ENCODE measurements around the gene C6orf89.
"Not testable (repeated sequence)": the region's sequence is repeated elsewhere in the genome, so short reads cannot be mapped to it uniquely, and the experiment has no call there.

The C6orf89 gene

GRCh38 chr6:36873612-36874442, 11.9 kb upstream of the C6orf89 start:
- H3K27ac ChIP-seq (ENCODE audit: low read depth, low read length): peak overlapping the region; percentile 92
- no peaks in the 10 kb centered on the region for H3K36me3 ChIP-seq (ENCODE audit: insufficient read depth, low read length)
- peaks cover 17% of the 10 kb centered on the region for H3K4me1 ChIP-seq (ENCODE audit: insufficient read depth, low read length)
- H3K9me3 ChIP-seq (ENCODE audit: low read length): no peaks in the 10 kb centered on the region
- no peaks in the 10 kb centered on the region for H3K27me3 ChIP-seq (ENCODE audit: control insufficient read depth in 1 of 2, insufficient read depth in 2 of 2, low read length in 2 of 2)
- H3K4me3 ChIP-seq (ENCODE audit: low read depth in 1 of 2, low read length in 2 of 2): peak overlapping the region; percentile 67 to 100
- H3K9ac ChIP-seq (ENCODE audit: low read length): peak overlapping the region; percentile 42

GRCh38 chr6:36874443-36875249, 11.1 kb upstream of the C6orf89 start, which contains the start of gene PPIL1:
Gene PPIL1, minus strand, starts transcription at chr6:36874803. Its CDS starts 31 bp downstream, at chr6:36874772.
- peaks cover 17% of the 10 kb centered on the region for H3K4me1 ChIP-seq (ENCODE audit: insufficient read depth, low read length)
- no peaks in the 10 kb centered on the region for H3K9me3 ChIP-seq (ENCODE audit: low read length)
- H3K9ac ChIP-seq (ENCODE audit: low read length): peak within 1 kb of the TSS; percentile 42
- peak within 1 kb of the TSS; percentile 92 for H3K27ac ChIP-seq (ENCODE audit: low read depth, low read length)
- no peaks in the 10 kb centered on the region for H3K36me3 ChIP-seq (ENCODE audit: insufficient read depth, low read length)
- H3K4me3 ChIP-seq (ENCODE audit: low read depth in 1 of 2, low read length in 2 of 2): peak within 1 kb of the TSS; percentile 67 to 100
- no peaks in the 10 kb centered on the region for H3K27me3 ChIP-seq (ENCODE audit: control insufficient read depth in 1 of 2, insufficient read depth in 2 of 2, low read length in 2 of 2)

- Histone ChIP-seq H3K36me3 (ENCODE audit: insufficient read depth, low read length) (no peaks in the 10 kb centered on the region), H3K9me3 (ENCODE audit: low read length) (no peaks in the 10 kb centered on the region), H3K4me3 (ENCODE audit: low read depth in 1 of 2, low read length in 2 of 2) (peak overlapping the region; percentile 67 to 100), H3K4me1 (ENCODE audit: insufficient read depth, low read length) (peaks cover 17% of the 10 kb centered on the region), H3K27me3 (ENCODE audit: control insufficient read depth in 1 of 2, insufficient read depth in 2 of 2, low read length in 2 of 2) (no peaks in the 10 kb centered on the region), H3K9ac (ENCODE audit: low read length) (peak overlapping the region; percentile 42), H3K27ac (ENCODE audit: low read depth, low read length) (peak overlapping the region; percentile 92)
These were observed 10.5 kb upstream of the C6orf89 start for GRCh38 chr6:36875250-36875633.

GRCh38 chr6:36884610-36885009, 1.1 kb upstream of the C6orf89 start:
- H3K4me3 ChIP-seq (ENCODE audit: low read depth in 1 of 2, low read length in 2 of 2): no peak overlapping the region
- no peaks in the 10 kb centered on the region for H3K9me3 ChIP-seq (ENCODE audit: low read length)
- H3K36me3 ChIP-seq (ENCODE audit: insufficient read depth, low read length): no peaks in the 10 kb centered on the region
- H3K27ac ChIP-seq (ENCODE audit: low read depth, low read length): no peak overlapping the region
- H3K9ac ChIP-seq (ENCODE audit: low read length): no peak overlapping the region
- no peaks in the 10 kb centered on the region for H3K27me3 ChIP-seq (ENCODE audit: control insufficient read depth in 1 of 2, insufficient read depth in 2 of 2, low read length in 2 of 2)
- peaks cover 17% of the 10 kb centered on the region for H3K4me1 ChIP-seq (ENCODE audit: insufficient read depth, low read length)

GRCh38 chr6:36886950-36887618, 1.3 kb downstream of the C6orf89 start:
- Histone ChIP-seq H3K9ac (ENCODE audit: low read length) (no peak overlapping the region), H3K4me3 (ENCODE audit: low read depth in 1 of 2, low read length in 2 of 2) (peak overlapping the region in 1 of 2 donors; percentile 88), H3K27ac (ENCODE audit: low read depth, low read length) (peak overlapping the region; percentile 39), H3K36me3 (ENCODE audit: insufficient read depth, low read length) (no peaks in the 10 kb centered on the region), H3K4me1 (ENCODE audit: insufficient read depth, low read length) (peaks cover 17% of the 10 kb centered on the region), H3K27me3 (ENCODE audit: control insufficient read depth in 1 of 2, insufficient read depth in 2 of 2, low read length in 2 of 2) (no peaks in the 10 kb centered on the region), H3K9me3 (ENCODE audit: low read length) (no peaks in the 10 kb centered on the region)

- Histone ChIP-seq H3K9me3 (ENCODE audit: low read length) (no peaks in the 10 kb centered on the region), H3K27ac (ENCODE audit: low read depth, low read length) (no peak overlapping the region), H3K4me1 (ENCODE audit: insufficient read depth, low read length) (peaks cover 17% of the 10 kb centered on the region), H3K36me3 (ENCODE audit: insufficient read depth, low read length) (no peaks in the 10 kb centered on the region), H3K27me3 (ENCODE audit: control insufficient read depth in 1 of 2, insufficient read depth in 2 of 2, low read length in 2 of 2) (no peaks in the 10 kb centered on the region), H3K4me3 (ENCODE audit: low read depth in 1 of 2, low read length in 2 of 2) (no peak overlapping the region), H3K9ac (ENCODE audit: low read length) (no peak overlapping the region)
These were observed 2.4 kb downstream of the C6orf89 start for GRCh38 chr6:36888115-36888643.

- Histone ChIP-seq H3K4me3 (ENCODE audit: low read depth in 1 of 2, low read length in 2 of 2) (no peak overlapping the region), H3K9me3 (ENCODE audit: low read length) (no peaks in the 10 kb centered on the region), H3K27me3 (ENCODE audit: control insufficient read depth in 1 of 2, insufficient read depth in 2 of 2, low read length in 2 of 2) (no peaks in the 10 kb centered on the region), H3K36me3 (ENCODE audit: insufficient read depth, low read length) (no peaks in the 10 kb centered on the region), H3K4me1 (ENCODE audit: insufficient read depth, low read length) (peaks cover 17% of the 10 kb centered on the region), H3K9ac (ENCODE audit: low read length) (no peak overlapping the region), H3K27ac (ENCODE audit: low read depth, low read length) (no peak overlapping the region)
These were observed 3.1 kb downstream of the C6orf89 start for GRCh38 chr6:36888654-36889481.

GRCh38 chr6:36890112-36890663, 4.4 kb downstream of the C6orf89 start:
- Histone ChIP-seq H3K4me1 (ENCODE audit: insufficient read depth, low read length) (peaks cover 13% of the 10 kb centered on the region), H3K27me3 (ENCODE audit: control insufficient read depth in 1 of 2, insufficient read depth in 2 of 2, low read length in 2 of 2) (no peaks in the 10 kb centered on the region), H3K27ac (ENCODE audit: low read depth, low read length) (no peak overlapping the region), H3K4me3 (ENCODE audit: low read depth in 1 of 2, low read length in 2 of 2) (no peak overlapping the region), H3K9me3 (ENCODE audit: low read length) (no peaks in the 10 kb centered on the region), H3K9ac (ENCODE audit: low read length) (no peak overlapping the region), H3K36me3 (ENCODE audit: insufficient read depth, low read length) (peaks cover 5% of the 10 kb centered on the region)

- not testable (repeated sequence) for H3K27me3 ChIP-seq (ENCODE audit: control insufficient read depth in 1 of 2, insufficient read depth in 2 of 2, low read length in 2 of 2); H3K36me3 ChIP-seq (ENCODE audit: insufficient read depth, low read length); H3K4me3 ChIP-seq (ENCODE audit: low read depth in 1 of 2, low read length in 2 of 2); H3K4me1 ChIP-seq (ENCODE audit: insufficient read depth, low read length); H3K9ac ChIP-seq (ENCODE audit: low read length); H3K9me3 ChIP-seq (ENCODE audit: low read length); H3K27ac ChIP-seq (ENCODE audit: low read depth, low read length)
These were observed 5.4 kb downstream of the C6orf89 start for GRCh38 chr6:36891153-36891552.

Data from muscle layer of colon (tissue), 2 donors.